CD4-positive, alpha-beta T cell (primary cell): Measurements from ENCODE around the gene SLC9A8. TPM values are rescaled to one million over a fixed set of nuclear protein-coding genes. Genes with fewer than 3 reads are reported as not detected.

ENCODE experiments used
- ATAC-seq: fragments of 200-7000 bp; cut with Tn5 transposase; one replicate; pipeline ENCODE4 v1.10.0; 2022; ENCODE audit warnings: mild to moderate bottlenecking; ENCODE audit not compliant: poor library complexity
- CTCF ChIA-PET: fragments of 350-600 bp; sonication (Branson Sonifier 250); formaldehyde crosslinking; loops from one replicate; lab custom pipeline; 2021; ENCODE audit warnings: antibody characterized with exemption, inconsistent platforms; lab: Charles Lee
- POLR2A ChIA-PET: fragments of 350-600 bp; sonication (Branson Sonifier 250); formaldehyde crosslinking; loops from one replicate; lab custom pipeline; 2021; ENCODE audit warnings: antibody characterized with exemption, inconsistent platforms; lab: Charles Lee
- DNase-seq, 14 experiments: peaks; one replicate each; pipeline ENCODE4 v3.0.0-alpha.2; 2013 to 2020; ENCODE audit warnings: mixed read lengths in 2 of 14
- H3K27ac ChIP-seq, 2 donors: one replicate each; pipeline versions ENCODE4 v1.5.1 to v1.7.0; 2013; ENCODE audit warnings: low read length in 2 of 2, low read depth in 1 of 2, mild to moderate bottlenecking in 1 of 2
- H3K27me3 ChIP-seq, 2 experiments: 1 replicate in 1 of 2; 2 replicates in 1 of 2; pipeline versions ENCODE4 v1.6.1 to v1.7.0; 2013; ENCODE audit warnings: low read length in 2 of 2, control low read depth in 1 of 2, mild to moderate bottlenecking in 1 of 2, moderate library complexity in 1 of 2; ENCODE audit not compliant: insufficient read depth in 2 of 2, control insufficient read depth in 1 of 2
- H3K36me3 ChIP-seq: one replicate; pipeline ENCODE4 v1.6.1; 2013; ENCODE audit warnings: low read length, control low read depth; ENCODE audit not compliant: insufficient read depth
- H3K4me1 ChIP-seq: one replicate; pipeline ENCODE4 v1.6.1; 2013; ENCODE audit warnings: low read length, control low read depth; ENCODE audit not compliant: insufficient read depth
- H3K4me3 ChIP-seq: one replicate; pipeline ENCODE4 v1.5.1; 2013; ENCODE audit warnings: mild to moderate bottlenecking, low read length, moderate library complexity
- H3K9me3 ChIP-seq, 2 experiments: 1 replicate in 1 of 2; 2 replicates in 1 of 2; pipeline versions ENCODE4 v1.6.1 to v1.7.0; 2013; ENCODE audit warnings: low read length in 2 of 2, mild to moderate bottlenecking in 2 of 2, control low read depth in 1 of 2, moderate library complexity in 1 of 2; ENCODE audit not compliant: control insufficient read depth in 1 of 2, insufficient read depth in 1 of 2
- H3K27ac Mint-ChIP-seq: one replicate; pipeline ENCODE4 v1.8.0; 2020; ENCODE audit warnings: mixed read lengths
- H3K27me3 Mint-ChIP-seq: one replicate; pipeline ENCODE4 v1.8.0; 2021; ENCODE audit warnings: mixed read lengths
- H3K36me3 Mint-ChIP-seq: one replicate; pipeline ENCODE4 v1.8.0; 2021; ENCODE audit warnings: low read depth, mixed read lengths
- H3K4me1 Mint-ChIP-seq: one replicate; pipeline ENCODE4 v1.8.0; 2021; ENCODE audit warnings: low read depth, mixed read lengths
- H3K4me3 Mint-ChIP-seq: one replicate; pipeline ENCODE4 v1.8.0; 2020; ENCODE audit warnings: mild to moderate bottlenecking, mixed read lengths
- H3K9me3 Mint-ChIP-seq: one replicate; pipeline ENCODE4 v1.8.0; 2020; ENCODE audit warnings: mixed read lengths
- intact Hi-C, 2 experiments: fragments of 100-400 bp; cut with DNase I in 1 of 2; cut with micrococcal nuclease in 1 of 2; formaldehyde crosslinking; loops; one replicate each; pipeline versions ENCODE4 v1.15.1 to v1.9.0; 2023 to 2025; cut with DNase I, micrococcal nuclease
- total RNA-seq, 174 experiments: library from RNA in 2 of 174; stranded (reverse) in 2 of 174; gene quantifications; one replicate each; pipeline ENCODE4 v1.2.3 and lab custom pipeline; 2021 to 2026
- TF ChIP-seq, protein P1 (sequence below): fragments of 200-600 bp; IDR thresholded peaks from one replicate; pipeline ENCODE4 v1.8.0; 2022; ENCODE audit warnings: antibody characterized with exemption, mild to moderate bottlenecking

SLC9A8 gene
- total RNA-seq, 2 experiments from 2014 or later = 29.5 to 30.2 TPM

DNA sequence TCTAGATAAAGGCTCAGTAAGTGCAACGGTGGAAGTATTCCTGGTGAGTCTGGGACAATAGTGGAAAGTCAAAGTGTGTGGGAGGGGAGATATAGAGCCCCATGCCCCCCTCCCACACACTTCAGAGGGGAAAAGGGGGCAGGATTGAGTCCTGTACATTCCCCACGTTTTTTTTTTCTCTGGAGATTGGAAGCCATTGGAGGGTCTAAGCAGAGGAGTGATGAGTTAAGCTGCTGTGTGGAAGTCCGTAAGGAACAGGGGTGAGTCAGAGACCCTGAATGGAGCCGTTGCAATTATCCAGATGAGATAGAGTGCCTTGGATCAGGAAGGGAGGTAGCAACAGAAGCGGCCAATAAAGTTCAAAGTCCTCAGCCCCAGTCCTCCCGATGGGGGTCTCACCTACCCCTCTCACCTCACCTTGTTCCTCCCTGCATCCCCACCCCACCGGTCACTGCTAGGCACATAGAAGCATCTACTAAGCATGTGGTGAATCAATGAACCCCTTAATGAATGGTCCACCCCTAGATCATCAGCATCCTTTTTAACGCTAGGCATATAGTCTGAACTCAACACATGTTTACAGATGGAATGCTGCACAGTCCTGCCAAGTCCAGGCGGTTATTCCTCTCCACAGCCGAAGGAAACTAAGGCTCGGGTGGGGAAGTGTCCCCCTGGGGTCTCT lies 662 bp upstream of the SLC9A8 start:
- Histone ChIP-seq H3K9me3 (no peaks in the 10 kb centered on the region), H3K27ac (peak overlapping the region; percentile 89 to 92), H3K36me3 (peaks cover 10% of the 10 kb centered on the region), H3K4me1 (peaks cover 25% of the 10 kb centered on the region), H3K4me3 (peak overlapping the region; percentile 96), H3K27me3 (no peaks in the 10 kb centered on the region)
- CTCF ChIA-PET = interaction anchor here (1.2 kb wide), 1 partner anchor 10 kb away, joined by 5 read pairs; no protein-coding TSS in a partner anchor
- no peaks in the 10 kb centered on the region for H3K9me3 Mint-ChIP-seq
- no peaks in the 10 kb centered on the region for H3K27me3 Mint-ChIP-seq
- H3K36me3 Mint-ChIP-seq = peaks cover 37% of the 10 kb centered on the region
- H3K27ac Mint-ChIP-seq = peak overlapping the region; percentile 97
- TF ChIP-seq, protein P1, sequence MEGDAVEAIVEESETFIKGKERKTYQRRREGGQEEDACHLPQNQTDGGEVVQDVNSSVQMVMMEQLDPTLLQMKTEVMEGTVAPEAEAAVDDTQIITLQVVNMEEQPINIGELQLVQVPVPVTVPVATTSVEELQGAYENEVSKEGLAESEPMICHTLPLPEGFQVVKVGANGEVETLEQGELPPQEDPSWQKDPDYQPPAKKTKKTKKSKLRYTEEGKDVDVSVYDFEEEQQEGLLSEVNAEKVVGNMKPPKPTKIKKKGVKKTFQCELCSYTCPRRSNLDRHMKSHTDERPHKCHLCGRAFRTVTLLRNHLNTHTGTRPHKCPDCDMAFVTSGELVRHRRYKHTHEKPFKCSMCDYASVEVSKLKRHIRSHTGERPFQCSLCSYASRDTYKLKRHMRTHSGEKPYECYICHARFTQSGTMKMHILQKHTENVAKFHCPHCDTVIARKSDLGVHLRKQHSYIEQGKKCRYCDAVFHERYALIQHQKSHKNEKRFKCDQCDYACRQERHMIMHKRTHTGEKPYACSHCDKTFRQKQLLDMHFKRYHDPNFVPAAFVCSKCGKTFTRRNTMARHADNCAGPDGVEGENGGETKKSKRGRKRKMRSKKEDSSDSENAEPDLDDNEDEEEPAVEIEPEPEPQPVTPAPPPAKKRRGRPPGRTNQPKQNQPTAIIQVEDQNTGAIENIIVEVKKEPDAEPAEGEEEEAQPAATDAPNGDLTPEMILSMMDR = no peak
- POLR2A ChIA-PET = interaction anchor here (1.0 to 2.0 kb wide), 10 partner anchors 12 to 379 kb away, joined by 3 to 18 read pairs (median 4); partner anchors contain the start of genes B4GALT5, CEBPB, RNF114 and SPATA2
- no peak for DNase-seq
- peak overlapping the region; percentile 93 for H3K4me3 Mint-ChIP-seq
- intact Hi-C loops = loop anchor here (2.0 to 10.0 kb wide), 6 partner anchors 97 to 923 kb away; partner anchors contain the start of genes B4GALT5 (in 2 of the 2), SPATA2 (in 2 of the 2), PARD6B (in 1 of the 2) and UBE2V1 (in 1 of the 2)
- H3K4me1 Mint-ChIP-seq = peaks cover 35% of the 10 kb centered on the region
- no peak for ATAC-seq

DNA sequence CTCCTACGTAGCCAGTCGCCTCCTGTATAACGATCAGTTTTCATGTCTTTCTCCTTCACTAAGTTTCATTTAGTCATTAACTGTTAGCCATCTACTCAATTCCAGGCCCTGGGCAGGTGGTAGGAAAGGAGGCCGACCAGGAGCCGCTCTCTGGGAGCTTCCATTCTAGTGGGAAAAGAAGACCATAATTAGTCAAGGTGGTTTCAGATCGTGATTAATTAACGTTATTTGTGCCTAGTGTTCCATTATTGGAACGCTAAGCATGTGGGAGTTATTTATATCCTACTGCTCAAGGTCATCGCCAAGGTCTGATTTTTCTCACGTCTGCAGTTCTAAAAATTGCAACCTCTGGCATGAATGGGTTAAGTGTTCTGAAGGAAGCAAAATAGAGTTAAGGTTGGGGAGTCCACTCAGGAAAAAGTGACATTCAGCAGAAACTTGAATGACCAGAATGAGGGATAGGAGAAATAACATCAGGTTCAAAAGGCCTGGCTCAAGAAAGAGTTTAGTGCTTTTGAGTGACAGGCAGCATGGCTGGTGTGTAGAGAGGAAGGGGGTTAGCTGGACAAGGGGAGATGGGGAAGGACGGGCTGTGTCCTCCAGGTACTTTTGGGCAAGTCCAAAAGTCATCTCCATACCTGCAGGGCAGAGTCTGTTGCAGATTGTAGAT lies 812 bp downstream of the SLC9A8 start:
- Histone ChIP-seq H3K36me3 (peaks cover 19% of the 10 kb centered on the region), H3K27ac (peak overlapping the region; percentile 89 to 92), H3K9me3 (no peaks in the 10 kb centered on the region), H3K27me3 (no peaks in the 10 kb centered on the region), H3K4me3 (peak overlapping the region; percentile 96), H3K4me1 (peaks cover 25% of the 10 kb centered on the region)
- Mint-ChIP-seq H3K9me3 (no peaks in the 10 kb centered on the region), H3K36me3 (peaks cover 52% of the 10 kb centered on the region), H3K27me3 (no peaks in the 10 kb centered on the region), H3K4me3 (peak overlapping the region; percentile 97), H3K27ac (peak overlapping the region; percentile 97), H3K4me1 (peaks cover 43% of the 10 kb centered on the region)
- CTCF ChIA-PET = interaction anchor here (0.9 to 1.2 kb wide), 3 partner anchors 8 to 113 kb away, joined by 3 to 5 read pairs (median 5); no protein-coding TSS in a partner anchor
- intact Hi-C loops = loop anchor here (2.0 to 10.0 kb wide), 6 partner anchors 99 to 921 kb away; partner anchors contain the start of genes B4GALT5 (in 2 of the 2), SPATA2 (in 2 of the 2), PARD6B (in 1 of the 2) and UBE2V1 (in 1 of the 2)
- TF ChIP-seq, protein P1 = no peak
- POLR2A ChIA-PET = interaction anchor here (0.8 to 2.0 kb wide), 15 partner anchors 10 to 535 kb away, joined by 3 to 18 read pairs (median 4); partner anchors contain the start of genes B4GALT5, CEBPB, RNF114 and SPATA2
- ATAC-seq = no peak
- no peak for DNase-seq

DNA sequence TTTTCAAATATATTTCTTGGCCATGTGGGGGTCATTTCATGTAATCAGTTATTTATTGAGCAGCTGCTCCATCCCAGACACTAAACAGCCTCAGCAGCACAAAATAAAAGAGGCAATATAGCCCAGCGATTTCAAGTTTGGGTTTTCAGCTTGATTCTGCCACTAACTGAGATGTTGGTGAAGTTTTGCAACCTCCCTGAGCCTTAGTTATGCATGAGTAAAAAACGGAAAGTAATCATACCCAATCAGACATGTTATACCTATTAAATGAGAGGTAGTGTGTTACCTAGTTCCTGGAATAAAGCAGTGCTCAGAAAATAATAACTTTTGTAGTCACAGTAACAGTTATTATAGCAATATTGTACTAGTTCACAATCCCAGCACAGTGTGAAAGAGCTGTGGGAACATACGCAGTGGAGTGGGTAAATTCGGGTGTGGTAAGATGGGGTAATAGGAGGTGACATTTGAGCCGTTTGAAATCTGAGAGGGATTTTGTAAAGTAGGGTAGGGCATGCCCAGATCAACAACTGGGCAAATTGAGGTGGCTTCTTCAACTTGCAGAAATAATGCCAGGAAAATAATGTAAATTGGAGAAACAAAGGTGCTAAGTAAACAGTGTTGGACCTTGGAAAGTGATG lies 1.5 kb downstream of the SLC9A8 start:
- POLR2A ChIA-PET = interaction anchor here (2.0 kb wide), 2 partner anchors 9 to 122 kb away, joined by 14 to 18 read pairs; partner anchors contain the start of gene RNF114
- no peak for DNase-seq
- TF ChIP-seq, protein P1 = no peak
- no peak overlapping the region for H3K4me3 ChIP-seq
- intact Hi-C loops = loop anchor here (5.0 to 10.0 kb wide), 5 partner anchors 99 to 921 kb away; partner anchors contain the start of genes B4GALT5 (in 2 of the 2), PARD6B (in 1 of the 2), SPATA2 (in 1 of the 2) and UBE2V1 (in 1 of the 2)
- no peak for ATAC-seq
- H3K9me3 Mint-ChIP-seq = no peaks in the 10 kb centered on the region
- H3K4me1 ChIP-seq = peaks cover 25% of the 10 kb centered on the region
- no peaks in the 10 kb centered on the region for H3K27me3 Mint-ChIP-seq
- H3K36me3 ChIP-seq = peaks cover 25% of the 10 kb centered on the region
- peaks cover 47% of the 10 kb centered on the region for H3K4me1 Mint-ChIP-seq
- CTCF ChIA-PET = interaction anchor here (1.1 kb wide), 1 partner anchor 32 kb away, joined by 5 read pairs; no protein-coding TSS in a partner anchor
- H3K36me3 Mint-ChIP-seq = peaks cover 60% of the 10 kb centered on the region
- no peak overlapping the region for H3K27ac ChIP-seq
- no peaks in the 10 kb centered on the region for H3K9me3 ChIP-seq
- no peaks in the 10 kb centered on the region for H3K27me3 ChIP-seq
- peak overlapping the region; percentile 97 for H3K4me3 Mint-ChIP-seq
- peak overlapping the region; percentile 97 for H3K27ac Mint-ChIP-seq
